B cell (primary cell): ENCODE results near the gene SLC50A1. TPM values are rescaled to one million over a fixed set of nuclear protein-coding genes. Genes with fewer than 3 reads are reported as not detected.
A peak's percentile ranks its signal among the peaks of the same experiment; 100 is the strongest.

ENCODE experiments used
- ATAC-seq: fragments of 200-7000 bp; cut with Tn5 transposase; one replicate; pipeline ENCODE4 v1.10.0; 2021; ENCODE audit warnings: low read depth, mild to moderate bottlenecking, moderate number of reproducible peaks, moderate library complexity
- CTCF ChIA-PET: fragments of 350-600 bp; sonication (Branson Sonifier 250); formaldehyde crosslinking; loops from one replicate; lab custom pipeline; 2021; ENCODE audit warnings: antibody characterized with exemption, inconsistent platforms; lab: Charles Lee
- POLR2A ChIA-PET: fragments of 350-600 bp; sonication (Branson Sonifier 250); formaldehyde crosslinking; loops from one replicate; lab custom pipeline; 2021; ENCODE audit warnings: antibody characterized with exemption; lab: Charles Lee
- DNase-seq: peaks from one replicate; pipeline ENCODE4 v3.0.0; 2013
- H2AFZ ChIP-seq: 2 replicates; pipeline ENCODE4 v1.6.1; 2012; ENCODE audit warnings: mild to moderate bottlenecking, low read depth, low read length; ENCODE audit not compliant: insufficient read depth, poor library complexity, severe bottlenecking
- H3K27ac ChIP-seq, 2 donors: 1 replicate in 1 of 2; 2 replicates in 1 of 2; pipeline ENCODE4 v1.5.1; 2012 to 2013; ENCODE audit warnings: low read length in 2 of 2, mild to moderate bottlenecking in 2 of 2, moderate library complexity in 1 of 2
- H3K27me3 ChIP-seq, 4 experiments: fragments of 200-600 bp in 1 of 4; sonication (generic) in 1 of 4; replicated peaks in 1 of 4; 1 replicate in 2 of 4; 2 replicates in 2 of 4; pipeline versions ENCODE4 v1.6.1 to v1.7.0; 2013 to 2016; ENCODE audit warnings: low read length in 3 of 4, mild to moderate bottlenecking in 2 of 4, mixed read lengths in 1 of 4, moderate library complexity in 1 of 4; ENCODE audit not compliant: insufficient read depth in 4 of 4, control insufficient read depth in 3 of 4; ENCODE audit errors: control extremely low read depth in 1 of 4
- H3K36me3 ChIP-seq, 2 experiments: replicated peaks in 1 of 2; 1 replicate in 1 of 2; 2 replicates in 1 of 2; pipeline versions ENCODE4 v1.6.1 to v1.7.1; 2013; ENCODE audit warnings: low read length in 1 of 2; ENCODE audit not compliant: insufficient read depth in 2 of 2, control insufficient read depth in 1 of 2; ENCODE audit errors: control extremely low read depth in 1 of 2, extremely low read depth in 1 of 2
- H3K4me1 ChIP-seq, 2 donors: fragments of 200-600 bp in 1 of 2; sonication (generic) in 1 of 2; 1 replicate in 1 of 2; 2 replicates in 1 of 2; pipeline versions ENCODE4 v1.5.1 to v1.6.1; 2013 to 2017; ENCODE audit warnings: low read length in 2 of 2; ENCODE audit not compliant: control insufficient read depth in 2 of 2, insufficient read depth in 2 of 2
- H3K4me2 ChIP-seq: replicated peaks from 2 replicates; pipeline ENCODE3; 2012; ENCODE audit warnings: mild to moderate bottlenecking, low read depth, low read length; ENCODE audit not compliant: poor library complexity, severe bottlenecking
- H3K4me3 ChIP-seq, 5 experiments: fragments of 200-600 bp in 1 of 5; sonication (generic) in 1 of 5; 1 replicate in 3 of 5; 2 replicates in 2 of 5; pipeline versions ENCODE4 v1.5.1 to v1.7.0; 2011 to 2016; ENCODE audit warnings: low read length in 4 of 5, mild to moderate bottlenecking in 4 of 5, low read depth in 2 of 5, control low read depth in 1 of 5, moderate library complexity in 1 of 5; ENCODE audit not compliant: insufficient read depth in 1 of 5; ENCODE audit errors: control extremely low read depth in 1 of 5, extremely low read depth in 1 of 5
- H3K79me2 ChIP-seq: fragments of 200-600 bp; sonication (generic); one replicate; pipeline ENCODE4 v1.6.0; 2016; ENCODE audit warnings: low read length; ENCODE audit not compliant: control insufficient read depth, insufficient read depth
- H3K9ac ChIP-seq: fragments of 200-600 bp; sonication (generic); 2 replicates; pipeline ENCODE4 v1.6.1; 2017; ENCODE audit warnings: mild to moderate bottlenecking, low read length, moderate library complexity
- H3K9me3 ChIP-seq, 3 donors: one replicate each; pipeline versions ENCODE4 v1.6.1 to v1.7.1; 2013; ENCODE audit warnings: low read length in 2 of 3; ENCODE audit not compliant: control insufficient read depth in 2 of 3, insufficient read depth in 1 of 3; ENCODE audit errors: control extremely low read depth in 1 of 3
- H4K20me1 ChIP-seq: 2 replicates; pipeline ENCODE4 v1.6.0; 2012; ENCODE audit warnings: mild to moderate bottlenecking, low read length; ENCODE audit not compliant: insufficient read depth, control insufficient read depth, poor library complexity, severe bottlenecking
- H3K27ac Mint-ChIP-seq: one replicate; pipeline ENCODE4 v1.8.0; 2021; ENCODE audit warnings: mixed read lengths
- H3K27me3 Mint-ChIP-seq: one replicate; pipeline ENCODE4 v1.8.0; 2021; ENCODE audit warnings: mixed read lengths
- H3K4me1 Mint-ChIP-seq: one replicate; pipeline ENCODE4 v1.8.0; 2021; ENCODE audit warnings: mixed read lengths
- H3K4me3 Mint-ChIP-seq: one replicate; pipeline ENCODE4 v1.8.0; 2021; ENCODE audit warnings: mixed read lengths
- H3K9me3 Mint-ChIP-seq: one replicate; pipeline ENCODE4 v1.8.0; 2022; ENCODE audit warnings: mixed read lengths; ENCODE audit not compliant: insufficient read depth
- CTCF ChIP-seq: fragments of 200-600 bp; IDR thresholded peaks from one replicate; pipeline ENCODE4 v1.8.0; 2022; ENCODE audit warnings: antibody characterized with exemption, mild to moderate bottlenecking
- EZH2 ChIP-seq: IDR thresholded peaks from 2 replicates; pipeline ENCODE4 v1.6.1; 2012; ENCODE audit warnings: borderline replicate concordance, low read depth, mild to moderate bottlenecking, moderate library complexity, low read length; ENCODE audit not compliant: insufficient read depth, poor library complexity, severe bottlenecking
- WGBS: methylation state at CpG from one replicate; pipeline ENCODE4 v1.1.5; 2013; ENCODE audit warnings: missing lambda C conversion rate; ENCODE audit not compliant: insufficient coverage; 5-methylcytosine and 5-hydroxymethylcytosine counted together
- intact Hi-C: fragments of 100-400 bp; cut with micrococcal nuclease; formaldehyde crosslinking; loops from one replicate; pipeline ENCODE4 v1.10.0; 2022
- polyA plus RNA-seq: library from polyadenylated mRNA; depleted of rRNA; stranded (reverse); fragments of >200 nt; gene quantifications from 2 replicates; pipeline ENCODE4 v1.2.3, GENCODE V29; 2012
- total RNA-seq, 2 donors: library from RNA; stranded (reverse); fragments of 120-200 nt in 1 of 2; gene quantifications; 1 replicate in 1 of 2; 2 replicates in 1 of 2; pipeline versions ENCODE4 v1.2.3 to v1.2.4, GENCODE V29; 2013 to 2022

Gene SLC50A1
- total and polyA plus RNA-seq, 2 donors (not counting 1 experiment from before 2014, with no cell fraction given): 62.8 to 86.8 TPM

- no peaks in the 10 kb centered on the region for H3K27me3 Mint-ChIP-seq
- peaks cover 42% of the 10 kb centered on the region for H3K79me2 ChIP-seq
- under 1% methylated on average over 56 of the region's 57 CpGs for WGBS
- H3K4me3 Mint-ChIP-seq: peak within 1 kb of the TSS; percentile 97
- no peaks in the 10 kb centered on the region for H3K9me3 Mint-ChIP-seq
- no peaks in the 10 kb centered on the region for H3K27me3 ChIP-seq
- peak; percentile 95 for DNase-seq
- ATAC-seq: peak; percentile 85
- TF ChIP-seq EZH2 (no peak), CTCF (peak; percentile 89)
- intact Hi-C loops: loop anchor here (1.0 to 5.0 kb wide), 5 partner anchors 33 to 614 kb away; partner anchors contain the start of genes CKS1B, DPM3, SHC1 and UBE2Q1
- H3K4me3 ChIP-seq: peak within 1 kb of the TSS; percentile 27 to 95 (median 73)
- ChIA-PET POLR2A (interaction anchor here (0.6 to 2.1 kb wide), 15 partner anchors 12 to 900 kb away, joined by 3 to 10 read pairs (median 4); partner anchors contain the start of genes DPM3, EFNA1, HAX1 and SLC50A1), CTCF (interaction anchor here (0.6 to 12.7 kb wide), 42 partner anchors 9 to 420 kb away, joined by 3 to 307 read pairs (median 4); partner anchors contain the start of genes ADAM15, EFNA3, EFNA4 and FLAD1)
- H3K4me1 Mint-ChIP-seq: peaks cover 40% of the 10 kb centered on the region
- peak within 1 kb of the TSS; percentile 98 for H3K27ac Mint-ChIP-seq
- peak within 1 kb of the TSS; percentile 78 for H3K4me2 ChIP-seq
- H3K27ac ChIP-seq: peak within 1 kb of the TSS; percentile 89 to 92
- no peaks in the 10 kb centered on the region for H3K9me3 ChIP-seq
- H3K36me3 ChIP-seq: peaks cover 0 to 21% of the 10 kb centered on the region in 2 experiments
- H4K20me1 ChIP-seq: no peaks in the 10 kb centered on the region
- peak within 1 kb of the TSS; percentile 97 for H2AFZ ChIP-seq
- H3K9ac ChIP-seq: peak within 1 kb of the TSS; percentile 91
- peaks cover 24 to 35% of the 10 kb centered on the region in 2 donors for H3K4me1 ChIP-seq
These were observed 37.3 kb downstream of the SLC50A1 start, which contains the start of gene KRTCAP2 for GRCh38 chr1:155172732-155173477. TSS of gene KRTCAP2 (minus strand) at chr1:155173304. CDS start at chr1:155173224, 80 bp downstream.
